Progenitor cell of endocrine pancreas (in vitro differentiated cells): Measurements from ENCODE around the gene SPACA7. TPM values are rescaled to one million over a fixed set of nuclear protein-coding genes. Genes with fewer than 3 reads are reported as not detected.

Source experiments
- DNase-seq: peaks from one replicate; pipeline ENCODE4 v3.0.0; 2021; ENCODE audit warnings: low spot score; ENCODE audit not compliant: unreplicated experiment
- H3K27ac Mint-ChIP-seq: 2 replicates; pipeline ENCODE4 v1.8.0; 2021; ENCODE audit warnings: mild to moderate bottlenecking, moderate library complexity, mixed read lengths
- H3K27me3 Mint-ChIP-seq: 2 replicates; pipeline ENCODE4 v1.8.0; 2021; ENCODE audit warnings: mixed read lengths
- H3K36me3 Mint-ChIP-seq: 2 replicates; pipeline ENCODE4 v1.8.0; 2022; ENCODE audit warnings: mixed read lengths; ENCODE audit not compliant: insufficient read depth
- H3K4me1 Mint-ChIP-seq: 2 replicates; pipeline ENCODE4 v1.8.0; 2021; ENCODE audit warnings: low read depth, mixed read lengths
- H3K4me3 Mint-ChIP-seq: 2 replicates; pipeline ENCODE4 v1.8.0; 2021; ENCODE audit warnings: low read depth, mild to moderate bottlenecking, moderate library complexity, mixed read lengths
- H3K9me3 Mint-ChIP-seq: 2 replicates; pipeline ENCODE4 v1.8.0; 2021; ENCODE audit warnings: low read depth, mixed read lengths
- CTCF ChIP-seq: fragments of 200-600 bp; sonication (generic); IDR thresholded peaks from one replicate; pipeline ENCODE4 v1.5.0; 2021; ENCODE audit warnings: antibody characterized with exemption, mild to moderate bottlenecking; ENCODE audit not compliant: unreplicated experiment
- total RNA-seq: library from RNA; stranded (reverse); gene quantifications from 2 replicates; pipeline ENCODE4 v1.2.1, GENCODE V29; 2021

Gene SPACA7
- total RNA-seq, 1 donor from 2014 or later = not detected

- Mint-ChIP-seq H3K27me3 (peaks cover 43% of the 10 kb centered on the region), H3K4me1 (no peaks in the 10 kb centered on the region), H3K4me3 (no peak overlapping the region), H3K36me3 (no peaks in the 10 kb centered on the region), H3K27ac (no peak overlapping the region), H3K9me3 (peaks cover 10% of the 10 kb centered on the region)
- no peak for TF ChIP-seq CTCF
- DNase-seq = no peak
Observed at GRCh38 chr13:112435973-112436372, 59.8 kb downstream of the SPACA7 start.

- H3K4me1 Mint-ChIP-seq = no peaks in the 10 kb centered on the region
- peaks cover 44% of the 10 kb centered on the region for H3K27me3 Mint-ChIP-seq
Observed at GRCh38 chr13:112438094-112438493, 61.9 kb downstream of the SPACA7 start.

GRCh38 chr13:112438515-112438914, 62.4 kb downstream of the SPACA7 start:
- Mint-ChIP-seq H3K4me3 (no peak overlapping the region), H3K9me3 (peaks cover 10% of the 10 kb centered on the region), H3K27ac (no peak overlapping the region)

More at GRCh38 chr13:112438094-112438493, 61.9 kb downstream of the SPACA7 start:
- Mint-ChIP-seq H3K4me3 (no peak overlapping the region), H3K36me3 (no peaks in the 10 kb centered on the region), H3K9me3 (peaks cover 10% of the 10 kb centered on the region), H3K27ac (no peak overlapping the region)
- TF ChIP-seq CTCF = no peak
- DNase-seq = no peak

GRCh38 chr13:112441226-112441625, 65.1 kb downstream of the SPACA7 start:
- no peak overlapping the region for H3K27ac Mint-ChIP-seq
- no peaks in the 10 kb centered on the region for H3K4me1 Mint-ChIP-seq
- TF ChIP-seq CTCF = no peak
- no peaks in the 10 kb centered on the region for H3K36me3 Mint-ChIP-seq
- H3K4me3 Mint-ChIP-seq = no peak overlapping the region
- no peak for DNase-seq
- peaks cover 10% of the 10 kb centered on the region for H3K9me3 Mint-ChIP-seq
- peaks cover 57% of the 10 kb centered on the region for H3K27me3 Mint-ChIP-seq

More at GRCh38 chr13:112438515-112438914, 62.4 kb downstream of the SPACA7 start:
- TF ChIP-seq CTCF = no peak
- Mint-ChIP-seq H3K36me3 (no peaks in the 10 kb centered on the region), H3K4me1 (no peaks in the 10 kb centered on the region), H3K27me3 (peaks cover 48% of the 10 kb centered on the region)
- DNase-seq = no peak

GRCh38 chr13:112441779-112442310, 65.7 kb downstream of the SPACA7 start:
- no peak for DNase-seq
- H3K4me3 Mint-ChIP-seq = no peak overlapping the region
- no peaks in the 10 kb centered on the region for H3K4me1 Mint-ChIP-seq
- peaks cover 10% of the 10 kb centered on the region for H3K9me3 Mint-ChIP-seq
- no peaks in the 10 kb centered on the region for H3K36me3 Mint-ChIP-seq
- peaks cover 54% of the 10 kb centered on the region for H3K27me3 Mint-ChIP-seq
- no peak for TF ChIP-seq CTCF
- H3K27ac Mint-ChIP-seq = no peak overlapping the region
